ENCODE measurements around the gene HNRNPR. TPM values are rescaled to one million over a fixed set of nuclear protein-coding genes. Genes with fewer than 3 reads are reported as not detected.
"Not testable (repeated sequence)": the region's sequence is repeated elsewhere in the genome, so short reads cannot be mapped to it uniquely, and the experiment has no call there.

Gene HNRNPR
- total RNA-seq, 1 donor from 2014 or later, result 113 TPM

DNA sequence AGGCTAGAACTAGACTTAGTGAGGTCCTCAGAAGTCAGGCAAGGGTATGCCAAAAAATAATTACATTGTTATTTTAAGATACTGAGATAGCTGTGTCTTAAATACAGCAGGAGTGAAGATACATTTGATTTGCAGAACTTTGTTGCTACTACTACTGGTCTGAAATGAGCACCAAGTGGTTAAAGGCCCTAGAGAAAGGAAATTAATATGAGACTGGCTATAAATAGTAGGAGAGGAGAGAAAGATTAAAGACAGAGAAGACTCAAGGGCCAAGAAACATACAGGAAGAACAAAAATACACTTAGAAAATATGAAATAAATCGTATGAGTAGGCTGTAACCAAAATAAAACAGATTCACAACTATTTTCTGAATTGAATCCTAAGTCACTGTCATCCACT lies 21.3 kb downstream of the HNRNPR start:
- no peak for DNase-seq

DNA sequence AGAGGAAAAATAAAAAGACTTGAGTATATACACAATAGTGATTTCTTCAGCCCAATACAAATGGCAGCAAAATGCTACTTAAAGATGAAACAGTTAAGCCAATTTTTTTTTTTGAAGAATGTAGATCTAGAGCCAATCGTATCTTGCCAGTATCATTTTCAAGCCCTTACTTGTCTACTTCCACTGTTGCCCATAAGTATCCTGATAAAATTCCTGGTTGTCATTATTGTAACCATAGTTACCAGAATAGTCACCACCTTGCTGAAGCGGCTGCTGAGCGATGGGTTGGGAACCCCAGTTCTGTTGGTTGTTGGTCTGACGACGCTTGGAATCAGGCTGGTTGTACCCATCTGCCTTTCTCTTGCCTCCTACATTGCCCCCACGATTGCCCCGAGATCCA lies 33.8 kb downstream of the HNRNPR start:
- DNase-seq, result not testable (repeated sequence)

DNA sequence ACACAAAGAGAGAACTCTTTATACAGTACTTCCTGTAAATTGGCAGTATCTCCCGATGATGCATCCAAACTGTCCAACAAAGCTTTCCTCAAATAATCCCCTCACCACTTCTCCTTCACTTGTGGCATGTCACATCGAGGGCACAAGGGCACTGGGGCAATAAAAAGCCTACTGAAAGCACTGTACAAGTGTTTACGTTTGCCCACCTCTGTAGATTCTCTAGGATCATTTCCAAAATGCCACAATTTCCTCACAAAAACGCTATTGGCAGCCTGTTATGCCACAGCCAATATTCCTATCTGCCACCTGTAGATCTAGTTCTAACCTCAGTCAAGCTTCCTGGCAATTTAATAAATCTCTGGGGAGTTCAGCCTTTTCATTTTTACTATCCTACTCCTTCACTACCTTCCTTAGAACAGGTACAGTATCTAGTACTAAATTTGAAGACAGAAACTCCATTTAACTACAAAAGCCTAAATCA lies 39.9 kb downstream of the HNRNPR start:
- no peak for DNase-seq

DNA sequence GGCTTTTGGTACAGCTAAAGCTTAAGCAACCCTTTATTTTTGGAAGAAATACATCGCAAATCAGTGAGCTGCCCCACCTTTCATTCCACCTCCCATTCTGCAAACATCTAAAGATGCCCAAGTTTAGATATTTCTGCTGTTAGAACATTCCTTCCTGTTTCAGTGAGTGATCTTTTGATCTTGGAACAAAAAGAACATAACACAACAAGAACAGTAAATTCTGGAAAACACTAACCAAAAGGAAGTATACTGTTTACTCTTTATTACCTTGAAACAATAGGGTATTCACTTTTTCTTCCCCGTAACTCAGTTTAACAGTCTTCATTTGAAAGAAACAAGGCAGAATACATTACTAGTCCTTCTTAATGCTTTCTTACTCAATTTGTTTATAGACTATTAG lies 40.6 kb downstream of the HNRNPR start:
- DNase-seq, result no peak

DNA sequence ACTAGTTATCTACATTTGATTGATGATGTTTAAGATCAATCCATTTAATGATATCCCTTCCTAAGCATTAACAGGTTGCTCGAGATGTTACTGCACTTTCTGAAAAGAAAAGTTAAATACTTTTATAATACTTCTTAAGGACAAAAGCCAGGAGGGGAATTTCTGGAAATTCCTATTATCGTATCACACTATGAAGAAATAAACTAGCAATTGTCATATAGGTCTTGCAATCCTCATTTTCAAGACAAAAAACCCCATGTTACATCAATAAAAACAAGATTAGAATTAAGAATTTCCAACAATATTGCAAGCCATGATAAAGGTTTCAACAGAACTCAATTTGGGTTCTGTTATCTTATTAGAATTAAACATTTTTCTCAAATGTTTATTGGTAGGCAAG lies 47.2 kb downstream of the HNRNPR start:
- DNase-seq, result no peak

DNA sequence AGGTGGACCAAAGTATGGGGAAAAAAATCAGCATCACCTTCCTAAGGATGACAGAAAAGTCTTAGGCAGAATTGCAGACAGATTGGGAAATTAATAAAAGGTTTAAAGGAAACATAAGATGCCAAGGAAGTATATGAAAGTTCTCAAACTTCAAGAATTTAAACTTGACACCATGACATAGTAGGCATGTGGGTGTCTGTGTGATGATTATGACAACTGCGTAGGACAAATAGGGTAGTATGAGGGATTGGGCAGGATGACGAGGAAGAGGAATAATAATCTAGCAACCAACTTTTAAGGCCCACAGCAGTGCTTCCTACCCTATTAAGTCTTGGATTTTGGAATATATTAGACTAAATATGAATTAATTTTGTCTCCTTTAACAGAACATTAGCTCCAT lies 52.4 kb downstream of the HNRNPR start:
- no peak for DNase-seq

DNA sequence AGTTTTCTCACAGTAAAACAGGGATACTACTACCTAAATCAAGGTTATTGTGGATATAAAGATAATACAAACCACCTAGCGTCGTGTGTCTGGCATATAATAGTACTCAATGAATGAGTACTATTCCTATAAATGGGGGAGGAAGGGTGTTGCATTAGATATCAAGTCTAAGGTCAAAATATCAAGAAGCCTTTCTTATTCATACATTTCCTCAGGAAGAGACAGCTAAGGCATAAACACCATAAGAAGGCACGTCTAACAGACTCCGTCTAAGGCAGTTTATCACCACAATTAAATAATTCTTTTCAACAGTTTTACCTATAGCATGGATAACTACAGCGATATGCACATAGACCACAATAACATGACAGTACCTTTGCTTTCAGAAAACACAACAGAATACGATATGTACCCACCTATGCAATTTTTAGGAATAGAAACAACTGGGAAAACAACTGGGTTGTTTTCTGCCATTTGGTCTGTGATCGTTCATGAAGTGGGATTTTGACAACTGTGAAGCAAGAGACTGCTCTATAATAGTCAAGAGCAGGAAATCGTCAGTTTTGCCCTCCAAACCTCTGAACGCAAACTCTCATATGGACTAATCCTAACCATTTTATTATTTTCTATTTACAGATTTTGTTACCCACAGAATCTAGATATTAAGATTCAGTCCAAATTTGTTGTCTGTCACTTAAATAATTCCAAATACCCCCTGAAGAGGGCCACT lies 53.1 kb downstream of the HNRNPR start:
- no peak for DNase-seq

DNA sequence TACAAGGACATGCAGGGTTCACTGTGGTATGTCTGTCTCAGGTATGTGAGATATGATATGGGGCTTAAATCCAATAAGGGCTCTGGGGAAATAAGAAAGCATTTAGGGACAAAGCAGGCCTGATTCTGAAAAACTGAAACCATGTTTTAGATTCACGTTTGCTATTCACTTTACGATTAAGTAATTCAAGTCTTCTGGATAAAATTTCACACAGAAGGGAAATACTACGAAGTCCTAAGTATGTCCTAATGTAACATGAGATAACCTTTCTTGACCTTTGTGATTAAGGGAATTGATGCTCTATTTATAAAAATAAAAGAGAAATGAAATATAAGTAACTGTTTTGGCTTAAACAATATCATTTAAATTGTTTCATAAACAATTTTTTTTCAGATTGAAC lies 55.4 kb downstream of the HNRNPR start:
- DNase-seq, result no peak

DNA sequence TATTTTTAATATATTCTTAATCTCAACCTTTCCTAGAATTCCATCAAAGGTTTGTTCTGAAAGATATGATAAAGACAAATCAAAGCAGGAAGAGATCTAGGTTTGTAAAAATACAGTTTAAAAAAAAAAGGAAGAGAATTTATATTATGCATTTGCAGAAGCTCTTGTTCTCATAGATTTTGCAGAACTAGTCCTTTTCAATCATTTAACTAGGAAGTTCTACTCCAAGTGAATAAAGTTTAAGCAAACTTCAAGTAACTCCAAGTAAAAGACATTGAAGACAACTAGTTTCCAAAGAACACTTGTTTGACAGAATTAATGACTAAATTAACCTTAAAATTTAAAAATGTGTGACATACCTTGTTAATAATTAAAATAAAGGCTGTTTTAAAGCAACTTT lies 55.9 kb downstream of the HNRNPR start:
- no peak for DNase-seq

DNA sequence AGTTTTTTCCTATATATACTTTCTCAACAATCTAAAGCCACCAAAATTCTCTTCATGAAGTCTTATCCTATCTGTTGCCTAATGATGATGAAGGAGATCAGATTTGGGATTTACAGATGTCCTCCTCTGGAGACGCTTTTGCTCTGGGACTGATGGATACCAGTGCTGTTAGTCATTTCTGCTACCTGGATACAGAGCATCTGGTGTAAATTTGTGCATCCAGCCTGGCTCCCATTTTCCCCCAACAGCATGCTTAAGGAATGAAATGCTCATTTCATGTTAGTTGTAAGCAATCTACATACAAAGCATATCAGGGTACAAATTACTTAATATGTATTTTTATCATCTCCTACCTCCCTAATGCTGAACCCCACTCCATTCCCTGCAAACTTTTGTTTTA lies 57.7 kb downstream of the HNRNPR start:
- no peak for DNase-seq

DNA sequence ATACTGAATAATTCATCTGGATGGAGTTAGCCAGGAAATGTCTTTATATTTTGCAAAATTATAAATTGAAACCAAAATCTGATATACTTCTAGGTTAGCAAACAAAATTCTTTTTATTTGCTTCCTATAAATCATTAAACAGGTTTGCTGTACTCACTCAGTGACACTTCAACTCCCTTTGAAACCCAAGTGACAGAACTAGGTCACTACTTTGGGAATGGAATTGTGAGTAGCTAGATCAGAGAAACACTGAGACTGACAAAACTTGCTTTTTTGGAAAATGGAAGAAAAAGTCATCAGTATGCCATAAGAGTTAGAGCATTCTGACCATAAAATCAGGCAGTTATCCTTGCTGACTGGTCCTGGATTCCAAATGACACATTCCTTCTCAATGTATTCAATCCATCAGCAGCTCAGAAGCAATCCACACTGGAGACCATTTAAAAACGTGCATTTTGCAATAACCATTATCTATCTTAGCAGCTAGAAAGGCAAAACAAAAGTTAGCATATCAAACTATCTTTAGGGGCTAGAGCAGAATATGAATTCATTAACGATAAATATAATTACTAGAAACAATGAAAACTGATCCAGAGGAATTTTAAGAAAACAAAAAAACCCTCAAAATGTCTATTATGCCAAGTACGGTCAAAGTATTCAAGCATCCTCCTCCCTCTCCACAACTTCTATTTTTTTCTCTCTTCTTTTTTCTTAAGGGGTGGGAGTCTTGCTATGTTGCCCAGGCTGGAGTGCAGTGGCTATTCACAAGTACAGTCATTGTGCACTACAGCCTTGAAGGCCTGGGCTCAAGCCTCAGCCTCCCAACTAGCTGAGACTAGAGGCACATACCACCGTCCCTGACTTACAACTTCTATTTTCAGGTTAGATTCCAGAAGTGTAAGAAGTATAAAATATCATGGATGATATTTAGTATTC lies 60.1 kb downstream of the HNRNPR start:
- no peak for DNase-seq

DNA sequence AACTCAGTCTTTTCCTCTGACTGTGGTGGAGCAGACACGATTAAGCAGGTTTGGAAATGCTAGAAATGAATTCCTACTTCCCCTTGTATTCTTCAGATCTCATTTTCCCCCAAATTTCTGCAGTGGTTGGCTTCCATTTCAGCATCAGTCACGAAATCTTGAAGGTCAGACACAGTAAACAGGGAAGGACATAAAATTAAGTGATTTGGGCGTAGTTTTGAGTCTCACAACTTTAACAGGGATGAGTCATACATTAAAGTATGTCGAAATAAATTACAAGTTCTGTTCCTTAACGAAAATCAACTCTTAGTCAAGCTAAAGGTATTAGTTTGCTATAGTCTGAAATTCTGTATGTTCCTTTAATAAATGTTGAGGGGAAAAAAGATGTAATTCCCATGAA lies 61.1 kb downstream of the HNRNPR start:
- no peak for DNase-seq

DNA sequence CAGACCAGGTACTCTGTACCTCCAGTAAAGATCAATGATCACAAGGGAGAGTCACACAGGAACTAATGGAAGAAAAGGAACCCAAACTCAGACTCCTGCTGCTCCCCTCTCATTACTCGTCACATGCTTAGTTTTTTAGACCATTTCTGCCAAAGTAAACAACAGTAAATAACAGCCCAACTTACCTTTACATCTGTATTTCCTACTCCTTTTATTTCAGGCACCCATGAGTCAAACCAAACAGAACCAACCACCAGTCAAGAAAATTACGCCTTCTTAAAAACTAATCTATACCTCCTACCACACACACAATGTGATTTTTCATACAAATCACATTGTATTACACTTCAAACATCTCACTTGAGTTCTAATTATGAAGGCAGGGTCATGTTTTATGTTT lies 65.4 kb downstream of the HNRNPR start:
- DNase-seq, result no peak

DNA sequence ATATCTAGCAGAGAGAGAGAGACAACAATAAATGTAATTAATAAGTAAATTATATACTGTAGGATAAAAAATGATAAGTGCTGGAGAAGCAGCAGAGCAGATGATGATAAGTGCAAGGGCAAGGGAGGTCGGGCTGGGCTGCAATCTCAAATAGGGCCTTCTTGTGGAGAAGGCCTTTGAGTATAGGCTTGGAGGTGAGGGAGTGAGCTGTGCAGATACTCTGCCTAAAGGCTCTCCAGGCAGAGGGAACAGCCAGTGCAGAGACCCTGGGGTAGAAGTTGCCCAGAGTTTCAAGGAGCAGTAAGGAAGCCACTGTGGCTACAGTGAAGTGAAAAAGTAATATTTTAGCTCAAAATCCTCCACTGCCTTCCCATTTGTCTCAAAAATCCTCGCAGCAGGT lies 67.6 kb downstream of the HNRNPR start:
- no peak for DNase-seq

DNA sequence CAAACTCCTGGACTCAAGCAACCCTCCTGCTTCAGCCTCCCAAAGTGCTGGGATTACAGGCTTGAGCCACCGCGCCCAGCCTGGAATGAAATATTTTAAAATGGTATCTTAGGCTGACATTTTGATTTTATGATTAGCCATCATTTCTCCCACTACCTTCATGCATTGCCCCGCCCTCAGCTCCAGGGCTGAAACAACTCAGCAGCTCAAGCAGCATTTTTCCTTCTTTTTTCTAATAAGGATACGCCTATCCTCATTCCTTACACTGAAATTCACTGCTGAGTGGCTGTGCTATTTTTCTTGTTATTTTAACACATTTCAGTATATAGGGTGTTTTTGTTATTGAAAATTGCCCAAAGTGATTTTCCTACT lies 70.0 kb downstream of the HNRNPR start:
- DNase-seq, result no peak

DNA sequence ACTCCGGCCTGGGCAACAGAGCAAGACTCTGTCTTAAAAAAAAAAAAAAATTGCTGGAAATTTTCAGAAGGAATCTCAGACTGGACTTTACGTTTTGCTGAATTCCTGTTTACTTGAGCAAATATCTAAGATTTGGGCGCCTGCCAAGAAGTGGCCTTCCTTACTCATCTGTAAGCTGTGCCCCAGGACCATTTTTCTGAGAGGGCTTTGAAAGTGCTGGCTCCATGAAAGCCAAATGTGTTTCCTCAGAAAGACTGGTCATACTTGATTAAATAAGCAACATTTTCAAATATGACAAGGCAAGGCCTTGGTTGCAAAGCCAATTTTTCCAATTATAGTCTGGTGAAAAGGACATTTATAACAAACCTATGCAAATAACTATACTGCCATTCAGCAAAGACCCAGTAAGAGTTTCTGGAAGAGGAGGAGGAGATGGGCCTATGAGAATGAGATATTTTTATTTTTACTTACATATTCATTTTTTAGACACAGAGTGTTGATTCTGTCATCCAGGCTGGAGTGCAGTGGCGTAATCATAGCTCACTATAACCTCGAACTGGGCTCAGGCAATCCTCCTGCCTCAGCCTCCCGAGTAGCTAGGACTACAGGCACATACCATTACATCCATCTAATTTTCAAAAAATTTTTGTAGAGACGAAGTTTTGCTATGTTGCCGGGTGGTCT lies 70.5 kb downstream of the HNRNPR start:
- DNase-seq, result no peak

DNA sequence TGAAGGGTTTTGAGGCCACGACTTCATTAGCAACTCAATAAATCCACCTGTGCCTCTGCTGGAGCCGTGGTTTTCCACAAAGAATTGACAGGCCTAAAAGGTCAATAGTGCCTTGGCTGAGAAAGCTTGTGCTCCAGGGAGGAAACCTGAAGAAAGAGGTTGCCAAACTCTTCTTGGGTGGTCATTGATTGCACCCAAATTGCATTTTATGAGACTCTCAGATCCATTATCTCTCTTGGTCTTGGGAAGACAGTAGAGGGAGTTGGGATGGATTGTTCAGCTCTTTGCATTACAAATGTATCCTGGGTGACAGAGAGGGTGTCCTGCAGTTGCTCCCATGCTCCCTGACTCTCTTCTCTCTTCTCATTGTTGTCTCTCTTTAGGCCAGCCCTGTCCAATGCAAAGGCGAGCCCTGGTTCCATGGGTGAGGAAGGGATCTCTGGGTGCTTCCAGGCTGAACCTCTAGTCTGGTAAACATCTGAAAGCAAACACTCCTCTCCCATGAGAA lies 80.7 kb downstream of the HNRNPR start:
- no peak for DNase-seq

DNA sequence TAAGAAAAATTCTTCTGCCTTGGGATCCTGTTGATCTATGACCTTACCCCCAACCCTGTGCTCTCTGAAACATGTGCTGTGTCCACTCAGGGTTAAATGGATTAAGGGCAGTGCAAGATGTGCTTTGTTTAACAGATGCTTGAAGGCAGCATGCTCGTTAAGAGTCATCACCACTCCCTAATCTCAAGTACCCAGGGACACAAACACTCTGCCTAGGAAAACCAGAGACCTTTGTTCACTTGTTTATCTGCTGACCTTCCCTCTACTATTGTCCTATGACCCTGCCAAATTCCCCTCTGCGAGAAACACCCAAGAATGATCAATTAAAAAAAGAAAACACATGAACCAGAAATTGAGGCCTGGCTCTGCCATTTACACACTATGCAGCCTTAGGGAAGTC lies 86.0 kb downstream of the HNRNPR start:
- not testable (repeated sequence) for DNase-seq

DNA sequence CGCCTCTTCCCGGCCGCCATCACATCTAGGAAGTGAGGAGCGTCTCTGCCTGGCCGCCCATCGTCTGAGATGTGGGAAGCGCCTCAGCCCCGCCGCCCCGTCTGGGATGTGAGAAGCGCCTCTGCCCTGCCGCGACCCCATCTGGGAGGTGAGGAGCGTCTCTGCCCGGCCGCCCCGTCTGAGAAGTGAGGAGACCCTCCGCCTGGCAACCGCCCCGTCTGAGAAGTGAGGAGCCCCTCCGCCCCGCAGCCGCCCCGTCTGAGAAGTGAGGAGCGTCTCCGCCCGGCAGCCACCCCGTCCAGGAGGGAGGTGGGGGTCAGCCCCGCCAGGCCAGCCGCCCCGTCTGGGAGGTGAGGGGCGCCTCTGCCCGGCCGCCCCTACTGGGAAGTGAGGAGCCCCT lies 86.7 kb downstream of the HNRNPR start:
- DNase-seq, result not testable (repeated sequence)

All from skin of body (tissue), 2 donors.